Purkinje cell (primary cell): ENCODE measurements around the gene AKIRIN1. TPM values are rescaled to one million over a fixed set of nuclear protein-coding genes. Genes with fewer than 3 reads are reported as not detected.

ENCODE experiments used
- polyA plus RNA-seq: library from polyadenylated mRNA; unstranded; fragments of >200 nt; fragmentation: Nextera tagmentation; gene quantifications from 2 replicates; pipeline ENCODE4 v1.2.1, GENCODE V29; 2014

AKIRIN1 gene
- polyA plus RNA-seq = 29.6 and 33.6 TPM in 2 replicates

GRCh38 chr1:38990738-38991637 is at the start of gene AKIRIN1:
Gene AKIRIN1, plus strand, starts transcription at chr1:38991276. Its CDS starts 105 bp downstream, at chr1:38991381.

GRCh38 chr1:38941527-38942019 is 49.5 kb upstream of the AKIRIN1 start, which contains the start of gene RHBDL2:
Gene RHBDL2, minus strand, starts transcription at chr1:38941830. Its CDS starts 22,618 bp downstream, at chr1:38919212.

GRCh38 chr1:39026051-39026865 is 35.2 kb downstream of the AKIRIN1 start, which contains the start of gene NDUFS5:
Gene NDUFS5, plus strand, starts transcription at chr1:39026350. Its CDS starts 2,375 bp downstream, at chr1:39028725.

Other genes with a start within 250 kb of the AKIRIN1 start
- 33.7 and 39.6 TPM in 2 replicates for gene RRAGC, start 131.5 kb upstream of the AKIRIN1 start, polyA plus RNA-seq
- gene MYCBP, start 117.9 kb upstream of the AKIRIN1 start, polyA plus RNA-seq = 39.9 and 58.1 TPM in 2 replicates
- not detected in 2 replicates for gene GJA9, start 109.7 kb upstream of the AKIRIN1 start, polyA plus RNA-seq
- gene RHBDL2, start 49.4 kb upstream of the AKIRIN1 start, polyA plus RNA-seq = 0.20 and 0.38 TPM in 2 replicates
- 1,678 and 2,162 TPM in 2 replicates for gene NDUFS5, start 35.1 kb downstream of the AKIRIN1 start, polyA plus RNA-seq
- gene MACF1, start 213.4 kb downstream of the AKIRIN1 start, polyA plus RNA-seq = 103 and 127 TPM in 2 replicates